HepG2 (cell line): Measurements from ENCODE around the gene ACTA2. TPM values are rescaled to one million over a fixed set of nuclear protein-coding genes. Genes with fewer than 3 reads are reported as not detected.

Experiments used
- HNF1A ChIP-seq, 2 experiments: sonication (generic) in 1 of 2; formaldehyde crosslinking in 1 of 2; IDR thresholded peaks; 2 replicates each; pipeline versions ENCODE4 v1.4.0 to v1.6.1; 2016 to 2020; ENCODE audit warnings: borderline replicate concordance in 1 of 2, low read depth in 1 of 2, mild to moderate bottlenecking in 1 of 2, missing genetic modification reagents in 1 of 2
- MAZ ChIP-seq, 2 experiments: sonication (generic) in 1 of 2; formaldehyde crosslinking in 1 of 2; IDR thresholded peaks; 2 replicates each; pipeline versions ENCODE4 v1.5.0 to v1.6.1; 2012 to 2020; ENCODE audit warnings: low read depth in 2 of 2, mild to moderate bottlenecking in 2 of 2, borderline replicate concordance in 1 of 2, improper control_type of control experiment in 1 of 2, low read length in 1 of 2, missing genetic modification reagents in 1 of 2, moderate library complexity in 1 of 2
- MXI1 ChIP-seq: IDR thresholded peaks from 3 replicates; pipeline ENCODE4 v1.6.1; 2012; ENCODE audit warnings: low read depth, low read length, inconsistent platforms, borderline replicate concordance
- PHF8 ChIP-seq: sonication (generic); formaldehyde crosslinking; IDR thresholded peaks from 2 replicates; pipeline ENCODE4 v1.5.0; 2020; ENCODE audit warnings: missing genetic modification reagents
- SALL1 ChIP-seq: sonication (generic); formaldehyde crosslinking; IDR thresholded peaks from 2 replicates; pipeline ENCODE4 v1.8.0; 2022; ENCODE audit warnings: mild to moderate bottlenecking, missing genetic modification reagents
- SIN3B ChIP-seq: fragments of 150-350 bp; IDR thresholded peaks from 2 replicates; pipeline ENCODE4 v1.6.1; 2014; ENCODE audit warnings: low read length
- TFDP1 ChIP-seq: IDR thresholded peaks from 2 replicates; pipeline ENCODE4 v1.6.1; 2016; ENCODE audit warnings: missing compliant biosample characterization, missing genetic modification reagents, borderline replicate concordance
- ZFP62 ChIP-seq: sonication (generic); formaldehyde crosslinking; IDR thresholded peaks from 2 replicates; pipeline ENCODE4 v1.4.0; 2020; ENCODE audit warnings: missing genetic modification reagents
- ZNF687 ChIP-seq: sonication (generic); formaldehyde crosslinking; IDR thresholded peaks from 2 replicates; pipeline ENCODE4 v1.5.1; 2020; ENCODE audit warnings: mild to moderate bottlenecking, missing genetic modification reagents, moderate library complexity
- polyA plus RNA-seq, 8 experiments: library from polyadenylated mRNA; depleted of rRNA in 3 of 8; stranded (reverse) in 7 of 8; unstranded in 1 of 8; fragments of >200 nt; fragmentation: Illumina TruSeq in 4 of 8; extraction: Trizol in 4 of 8; gene quantifications; 2 replicates each; pipeline versions ENCODE4 v1.2.1 to v1.2.3, GENCODE V29; 2011 to 2016; ENCODE audit warnings: low read depth in 4 of 8, missing spikeins in 1 of 8, mixed read lengths in 1 of 8; ENCODE audit not compliant: insufficient read depth in 1 of 8
- total RNA-seq, 5 experiments: library from RNA; depleted of rRNA; stranded (reverse); fragments of >200 nt; fragmentation: Illumina TruSeq; extraction: Trizol; gene quantifications; 2 replicates each; pipeline ENCODE4 v1.2.3, GENCODE V29; 2016; ENCODE audit warnings: low read depth in 1 of 5
- TF ChIP-seq, protein P1 (sequence below): sonication (generic); formaldehyde crosslinking; IDR thresholded peaks from 2 replicates; pipeline ENCODE4 v1.4.0; 2020; ENCODE audit warnings: mild to moderate bottlenecking, missing genetic modification reagents
- TF ChIP-seq, protein P2 (sequence below): sonication (generic); formaldehyde crosslinking; IDR thresholded peaks from 2 replicates; pipeline ENCODE4 v1.4.0; 2020; ENCODE audit warnings: missing genetic modification reagents
- TF ChIP-seq, protein P3 (sequence below): sonication (generic); formaldehyde crosslinking; IDR thresholded peaks from 2 replicates; pipeline ENCODE4 v1.8.1; 2023; ENCODE audit warnings: mild to moderate bottlenecking, missing genetic modification reagents, borderline replicate concordance
- TF ChIP-seq, protein P4 (sequence below), 2 experiments: fragments of 450-650 bp in 1 of 2; sonication (generic) in 1 of 2; formaldehyde crosslinking; IDR thresholded peaks; 2 replicates each; pipeline versions ENCODE4 v1.5.0 to v1.8.0; 2020 to 2022; ENCODE audit warnings: mild to moderate bottlenecking in 1 of 2, missing genetic modification reagents in 1 of 2

The ACTA2 gene
- total and polyA plus RNA-seq, 2 of the 13 experiments (the other 11 are each of a cell fraction or from before 2014, with no cell fraction given), result 21.8 to 59.9 TPM

GRCh38 chr10:88991161-88991898 lies 38.8 kb upstream of the ACTA2 start (continued):
- TF ChIP-seq, protein P1, sequence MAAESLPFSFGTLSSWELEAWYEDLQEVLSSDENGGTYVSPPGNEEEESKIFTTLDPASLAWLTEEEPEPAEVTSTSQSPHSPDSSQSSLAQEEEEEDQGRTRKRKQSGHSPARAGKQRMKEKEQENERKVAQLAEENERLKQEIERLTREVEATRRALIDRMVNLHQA (CRISPR knock-in tag), result no peak
- TF ChIP-seq, protein P2, sequence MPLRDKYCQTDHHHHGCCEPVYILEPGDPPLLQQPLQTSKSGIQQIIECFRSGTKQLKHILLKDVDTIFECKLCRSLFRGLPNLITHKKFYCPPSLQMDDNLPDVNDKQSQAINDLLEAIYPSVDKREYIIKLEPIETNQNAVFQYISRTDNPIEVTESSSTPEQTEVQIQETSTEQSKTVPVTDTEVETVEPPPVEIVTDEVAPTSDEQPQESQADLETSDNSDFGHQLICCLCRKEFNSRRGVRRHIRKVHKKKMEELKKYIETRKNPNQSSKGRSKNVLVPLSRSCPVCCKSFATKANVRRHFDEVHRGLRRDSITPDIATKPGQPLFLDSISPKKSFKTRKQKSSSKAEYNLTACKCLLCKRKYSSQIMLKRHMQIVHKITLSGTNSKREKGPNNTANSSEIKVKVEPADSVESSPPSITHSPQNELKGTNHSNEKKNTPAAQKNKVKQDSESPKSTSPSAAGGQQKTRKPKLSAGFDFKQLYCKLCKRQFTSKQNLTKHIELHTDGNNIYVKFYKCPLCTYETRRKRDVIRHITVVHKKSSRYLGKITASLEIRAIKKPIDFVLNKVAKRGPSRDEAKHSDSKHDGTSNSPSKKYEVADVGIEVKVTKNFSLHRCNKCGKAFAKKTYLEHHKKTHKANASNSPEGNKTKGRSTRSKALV, result peak; percentile 70
- TF ChIP-seq ZFP62 (no peak), MXI1 (no peak), ZNF687 (CRISPR knock-in tag) (peak; percentile 47), SALL1 (CRISPR knock-in tag) (no peak), SIN3B (peak; percentile 73; the same call in 1 of the 2 replicates), MAZ (IDR thresholded peaks at IDR 0.05; ENCODE audit: borderline replicate concordance, low read depth, low read length) (no peak), MAZ (CRISPR knock-in tag; IDR thresholded peaks at IDR 0.05; ENCODE audit: low read depth) (no peak), TFDP1 (CRISPR knock-in tag) (peak; percentile 53; the same call in 1 of the 2 replicates), PHF8 (peak; percentile 71; the same call in 1 of the 2 replicates), HNF1A (IDR thresholded peaks at IDR 0.05; ENCODE audit: low read depth) (no peak), HNF1A (CRISPR knock-in tag; IDR thresholded peaks at IDR 0.05; ENCODE audit: borderline replicate concordance) (0 out of 2 replicates have a peak, but pooled peaks have one; percentile 11)
- TF ChIP-seq, protein P3, sequence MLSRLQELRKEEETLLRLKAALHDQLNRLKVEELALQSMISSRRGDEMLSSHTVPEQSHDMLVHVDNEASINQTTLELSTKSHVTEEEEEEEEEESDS (CRISPR knock-in tag), result no peak
- TF ChIP-seq, protein P4, sequence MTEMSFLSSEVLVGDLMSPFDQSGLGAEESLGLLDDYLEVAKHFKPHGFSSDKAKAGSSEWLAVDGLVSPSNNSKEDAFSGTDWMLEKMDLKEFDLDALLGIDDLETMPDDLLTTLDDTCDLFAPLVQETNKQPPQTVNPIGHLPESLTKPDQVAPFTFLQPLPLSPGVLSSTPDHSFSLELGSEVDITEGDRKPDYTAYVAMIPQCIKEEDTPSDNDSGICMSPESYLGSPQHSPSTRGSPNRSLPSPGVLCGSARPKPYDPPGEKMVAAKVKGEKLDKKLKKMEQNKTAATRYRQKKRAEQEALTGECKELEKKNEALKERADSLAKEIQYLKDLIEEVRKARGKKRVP (CRISPR knock-in tag; IDR thresholded peaks at IDR 0.05), result 0 out of 4 replicates have a peak, but pooled peaks of 1 of the 2 experiments have one; percentile 19
